SW480 (cell line): ENCODE results near the gene VASH1.
"Not testable (repeated sequence)": the region's sequence is repeated elsewhere in the genome, so short reads cannot be mapped to it uniquely, and the experiment has no call there.

ENCODE experiments used
- DNase-seq: peaks from one replicate; pipeline ENCODE4 v3.0.0-alpha.2; 2016; ENCODE audit warnings: low spot score

Gene VASH1

DNA sequence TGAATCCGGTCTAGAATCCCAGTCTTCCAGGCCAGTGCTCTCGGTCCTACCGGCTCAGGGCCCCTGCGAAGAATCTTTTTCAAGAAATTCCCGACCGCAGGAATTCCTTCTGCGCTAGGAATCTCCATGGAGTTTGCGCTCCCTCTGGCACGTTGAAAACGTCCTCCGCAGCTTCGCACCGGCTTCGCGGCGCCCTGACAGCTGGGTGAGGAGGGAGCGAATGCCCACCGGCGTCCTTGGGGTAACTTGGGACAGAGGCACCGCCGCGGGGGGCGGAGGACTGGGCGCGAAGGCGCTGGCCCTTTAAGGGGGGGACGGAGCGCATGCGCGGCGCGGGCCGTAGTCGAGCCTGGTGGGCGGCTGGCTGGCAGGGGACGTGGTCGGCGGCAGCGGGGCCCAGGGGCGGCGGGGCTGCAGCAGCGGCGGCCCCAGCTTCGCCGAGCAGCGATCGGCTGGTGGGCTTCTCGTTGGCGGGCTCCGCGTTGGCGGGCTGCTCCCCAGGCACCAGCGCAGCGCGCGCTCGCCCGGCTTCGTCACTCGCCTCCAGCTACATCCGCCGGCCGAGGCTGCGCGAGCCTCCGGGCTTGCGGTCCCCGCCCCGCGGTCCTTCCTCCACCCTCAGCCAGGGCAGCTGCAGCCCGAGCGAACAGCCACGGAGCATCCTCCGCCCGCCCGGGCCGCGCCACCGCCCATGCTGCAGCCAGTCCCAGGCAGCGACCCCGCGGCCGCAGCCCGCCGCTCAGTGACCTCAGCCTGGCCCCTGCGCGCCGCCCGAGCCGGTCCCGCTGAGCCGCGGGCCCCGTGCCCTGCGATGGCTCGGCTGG, at the start of gene VASH1:
VASH1 (plus strand) TSS at position 333 of the 824 bp plus-strand sequence. CDS start 1,354 bp downstream, outside the sequence.
- DNase-seq, result peak; percentile 66

- no peak for DNase-seq
Measured at GRCh38 chr14:76713121-76713520, 48.1 kb upstream of the VASH1 start.

- no peak for DNase-seq
Measured at GRCh38 chr14:76714470-76714869, 46.8 kb upstream of the VASH1 start.

- no peak for DNase-seq
Measured at GRCh38 chr14:76715101-76715500, 46.2 kb upstream of the VASH1 start.

GRCh38 chr14:76715511-76716081, 45.7 kb upstream of the VASH1 start:
- no peak for DNase-seq

- DNase-seq, result no peak
Measured at GRCh38 chr14:76716285-76716684, 45.0 kb upstream of the VASH1 start.

- DNase-seq, result no peak
Measured at GRCh38 chr14:76717508-76718290, 43.6 kb upstream of the VASH1 start.

DNA sequence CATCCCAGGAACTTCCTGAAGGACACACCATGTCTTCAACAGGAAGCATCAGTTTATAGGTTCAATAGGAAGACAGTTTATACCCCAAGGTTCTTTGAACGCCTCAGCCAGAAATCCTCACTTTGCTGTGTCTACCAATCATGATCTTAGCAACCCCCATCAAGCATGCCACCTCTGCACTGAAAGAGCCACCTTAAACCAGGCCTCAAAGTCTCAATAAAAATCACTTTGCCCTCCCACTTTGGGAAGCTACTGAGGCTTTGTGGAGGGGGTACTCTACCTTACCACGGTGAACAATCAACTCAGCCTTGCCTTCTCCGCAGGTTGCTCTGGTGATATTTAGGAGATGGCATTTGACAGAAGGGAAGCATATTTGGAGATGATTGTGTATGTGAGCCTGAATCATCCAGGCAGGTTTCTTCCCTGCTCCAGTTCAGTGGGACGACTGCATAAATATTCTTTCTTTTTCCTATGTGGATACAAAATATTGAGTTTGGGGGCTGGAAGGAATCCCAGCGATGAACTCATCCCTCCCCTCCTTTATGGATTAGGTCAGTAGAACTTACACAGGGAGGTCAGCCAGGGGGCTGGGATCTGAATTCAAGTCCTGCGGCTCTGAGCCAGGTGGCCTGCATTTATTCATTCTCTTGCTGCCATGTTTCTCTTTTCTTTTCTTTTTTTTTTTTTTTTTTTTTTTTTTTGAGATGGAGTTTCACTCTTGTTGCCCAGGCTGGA, 42.8 kb upstream of the VASH1 start:
- no peak for DNase-seq

GRCh38 chr14:76719666-76720065, 41.6 kb upstream of the VASH1 start:
- no peak for DNase-seq

- no peak for DNase-seq
Measured at GRCh38 chr14:76720382-76720813, 40.9 kb upstream of the VASH1 start.

GRCh38 chr14:76721506-76721905, 39.8 kb upstream of the VASH1 start:
- not testable (repeated sequence) for DNase-seq

GRCh38 chr14:76724651-76725550, 36.4 kb upstream of the VASH1 start:
- DNase-seq, result no peak

DNA sequence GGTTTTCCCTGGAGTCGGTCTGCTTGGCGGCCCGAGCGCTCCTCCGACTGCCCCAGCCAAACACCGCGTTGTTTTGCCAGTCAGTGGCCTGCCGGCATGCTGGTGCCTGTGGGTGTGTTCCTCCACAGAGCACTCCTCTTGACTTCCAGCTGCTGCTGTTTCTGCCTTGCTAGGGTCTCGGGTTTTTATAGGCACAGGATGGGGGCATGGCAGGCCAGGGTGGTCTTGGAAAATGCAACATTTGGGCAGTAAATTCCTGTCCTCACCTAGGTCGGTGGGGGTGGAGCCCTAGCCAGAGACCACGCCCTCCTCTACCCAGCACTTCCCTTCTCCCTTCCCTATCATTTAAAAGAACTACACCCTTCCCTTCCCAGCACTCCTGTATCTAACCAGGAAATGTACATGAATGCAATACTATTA, 34.7 kb upstream of the VASH1 start:
- no peak for DNase-seq

- no peak for DNase-seq
Measured at GRCh38 chr14:76727384-76727783, 33.9 kb upstream of the VASH1 start.

- DNase-seq, result no peak
Measured at GRCh38 chr14:76727901-76728300, 33.4 kb upstream of the VASH1 start.

DNA sequence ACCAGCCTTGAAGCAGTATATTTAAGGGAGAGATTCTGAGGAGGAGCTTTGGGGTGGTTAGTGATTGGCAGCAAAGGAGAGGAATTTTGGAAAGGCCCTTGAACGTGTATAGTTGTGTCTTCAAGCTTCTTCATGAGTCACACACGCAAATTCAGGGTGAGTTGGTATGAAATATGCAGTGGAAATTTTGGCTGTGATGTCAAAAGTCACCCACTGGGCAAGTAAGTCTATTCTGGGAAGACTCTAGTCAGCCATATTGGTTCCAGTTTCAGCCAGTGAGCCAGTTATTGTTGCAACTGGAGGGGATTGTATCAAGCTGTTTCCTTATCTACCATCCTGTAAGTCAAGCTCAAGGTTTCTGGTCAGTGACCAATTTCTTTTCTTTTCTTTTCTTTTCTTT, 32.0 kb upstream of the VASH1 start:
- DNase-seq, result no peak

DNA sequence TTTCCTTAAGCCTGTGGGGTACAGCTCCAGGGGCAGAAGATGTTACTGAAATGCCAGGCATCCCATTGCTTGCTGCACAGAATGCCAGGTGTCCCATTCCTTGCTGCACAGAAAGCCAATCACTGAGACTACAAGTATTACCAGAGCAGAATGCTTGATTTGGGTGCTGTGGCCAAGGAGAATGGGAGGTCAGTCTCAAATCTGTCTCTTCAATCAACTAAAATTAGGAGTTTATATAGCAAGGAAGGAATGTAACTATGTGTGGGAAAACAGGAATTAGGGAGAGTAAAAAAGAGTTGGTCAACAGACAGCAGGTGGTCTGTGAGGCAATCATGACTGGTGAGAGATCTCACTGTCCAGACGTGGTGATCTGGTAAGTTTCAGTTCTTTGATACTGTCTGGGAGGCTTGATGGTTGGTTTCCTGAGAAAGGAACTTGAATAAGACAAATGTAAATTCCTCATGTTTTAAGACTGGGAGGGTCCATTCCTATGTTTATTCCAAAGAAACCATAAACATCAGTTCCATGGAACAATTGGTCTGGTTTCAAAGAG, 31.2 kb upstream of the VASH1 start:
- no peak for DNase-seq

DNA sequence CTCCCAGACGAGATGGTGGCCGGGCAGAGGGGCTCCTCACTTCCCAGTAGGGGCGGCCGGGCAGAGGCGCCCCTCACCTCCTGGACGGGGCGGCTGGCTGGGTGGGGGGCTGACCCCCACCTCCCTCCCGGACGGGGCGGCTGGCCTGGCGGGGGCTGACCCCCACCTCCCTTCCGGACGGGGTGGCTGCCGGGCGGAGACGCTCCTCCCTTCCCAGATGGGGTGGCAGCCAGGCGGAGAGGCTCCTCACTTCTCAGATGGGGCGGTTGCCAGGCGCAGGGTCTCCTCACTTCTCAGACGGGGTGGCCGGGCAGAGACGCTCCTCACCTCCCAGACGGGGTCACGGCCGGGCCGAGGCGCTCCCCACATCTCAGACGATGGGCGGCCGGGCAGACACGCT, 26.8 kb upstream of the VASH1 start:
- DNase-seq, result not testable (repeated sequence)

DNA sequence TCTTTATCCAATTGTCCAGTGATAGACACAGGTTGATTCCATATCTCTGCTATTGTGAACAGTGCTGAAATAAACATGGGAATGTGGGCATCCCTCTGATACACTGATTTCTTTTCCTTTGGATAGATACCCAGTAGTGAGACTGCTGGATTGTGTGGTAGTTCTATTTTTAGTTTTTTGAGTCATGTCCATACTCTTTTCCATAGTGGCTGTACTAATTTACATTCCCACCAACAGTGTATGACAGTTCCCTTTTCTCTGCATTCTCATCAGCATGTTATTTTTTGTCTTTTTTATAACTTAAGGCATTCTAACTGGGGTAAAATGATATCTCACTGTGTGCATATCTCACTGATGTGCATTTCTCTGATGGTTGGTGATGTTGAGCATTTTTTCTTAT, 24.8 kb upstream of the VASH1 start:
- DNase-seq, result no peak

DNA sequence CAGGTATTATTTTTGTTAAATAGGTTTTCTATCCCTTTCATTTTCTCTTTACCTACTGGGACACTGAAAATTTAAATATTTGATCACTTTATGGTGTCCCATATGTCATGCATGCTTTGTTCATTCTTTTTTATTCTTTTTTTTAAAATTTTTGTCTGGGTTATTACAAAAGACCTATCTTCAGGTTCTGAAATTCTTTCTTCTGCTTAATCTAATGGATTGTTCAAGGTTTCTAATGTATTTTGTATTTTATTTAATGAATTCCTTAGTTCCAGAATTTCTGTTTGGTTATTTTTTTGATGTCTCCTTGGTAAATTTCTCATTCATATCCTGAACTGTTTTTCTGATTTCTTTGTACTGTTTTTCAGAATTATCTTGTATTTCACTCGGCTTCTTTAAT, 20.2 kb upstream of the VASH1 start:
- no peak for DNase-seq

- no peak for DNase-seq
Measured at GRCh38 chr14:76742185-76742584, 19.1 kb upstream of the VASH1 start.
